Pons (tissue), 1 donor: ENCODE measurements around the gene C11orf91.
A peak's percentile ranks its signal among the peaks of the same experiment; 100 is the strongest.
"Not testable (repeated sequence)": the region's sequence is repeated elsewhere in the genome, so short reads cannot be mapped to it uniquely, and the experiment has no call there.

ENCODE experiments used
- DNase-seq: peaks from one replicate; pipeline ENCODE4 v3.0.0-alpha.2; 2016; ENCODE audit warnings: low spot score

The C11orf91 gene

DNA sequence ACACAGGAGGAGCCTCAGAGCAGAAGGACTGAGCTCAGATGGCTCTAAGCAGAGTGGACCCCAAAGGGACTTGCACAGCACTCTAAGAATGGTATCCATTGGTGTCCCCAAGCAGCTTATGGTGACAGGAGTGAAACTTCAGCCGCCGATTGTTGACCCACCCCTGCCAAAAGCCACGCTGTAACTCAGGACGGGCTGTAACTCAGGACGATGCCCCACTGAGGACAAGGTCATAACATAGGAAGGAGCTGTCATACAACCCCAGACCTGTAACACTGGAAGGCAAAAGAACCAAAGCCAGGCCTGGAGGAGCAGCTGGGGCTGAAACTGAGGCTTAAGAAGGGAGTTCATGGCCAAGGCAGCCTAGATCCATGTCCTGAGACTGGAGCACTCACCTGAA is 21.4 kb upstream of the C11orf91 start:
- DNase-seq: no peak

DNA sequence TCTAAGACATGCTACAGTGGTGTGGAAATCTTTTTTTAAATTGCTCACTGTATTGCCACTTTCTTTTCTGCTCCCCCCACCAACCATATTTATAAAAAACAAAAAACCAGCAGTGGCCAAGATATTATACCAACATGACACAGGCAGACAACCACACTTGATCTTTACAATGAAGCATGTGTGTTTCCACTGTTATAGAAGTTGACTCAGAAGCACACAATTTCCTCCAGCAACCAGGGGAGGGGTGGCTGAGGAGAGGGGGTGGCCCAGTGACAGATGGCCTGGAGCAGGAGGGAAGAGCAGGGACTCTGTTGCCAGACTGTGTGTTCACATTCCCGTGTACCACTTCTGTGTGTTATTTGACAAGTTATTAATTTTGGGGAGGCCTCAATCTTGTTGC is 20.8 kb upstream of the C11orf91 start:
- no peak for DNase-seq

DNA sequence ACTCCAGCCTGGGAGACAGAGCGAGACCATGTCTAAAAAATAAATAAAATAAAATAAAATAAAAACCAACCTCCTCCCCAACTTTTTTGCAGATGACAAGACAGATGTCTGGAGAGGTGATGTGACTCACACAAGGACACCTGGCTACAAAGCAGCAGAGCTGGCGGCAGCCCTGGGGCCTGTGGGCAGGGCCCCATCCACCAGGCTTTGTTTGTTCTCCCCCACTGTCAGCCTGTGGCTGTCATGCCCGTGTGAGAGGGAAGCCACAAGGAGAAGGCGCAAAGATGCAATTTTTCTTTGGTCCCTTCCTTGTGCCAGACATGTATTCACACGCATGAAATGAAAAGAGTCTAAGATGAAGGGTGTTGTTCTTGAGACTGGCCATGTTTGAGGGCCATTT is 19.0 kb upstream of the C11orf91 start:
- no peak for DNase-seq

DNA sequence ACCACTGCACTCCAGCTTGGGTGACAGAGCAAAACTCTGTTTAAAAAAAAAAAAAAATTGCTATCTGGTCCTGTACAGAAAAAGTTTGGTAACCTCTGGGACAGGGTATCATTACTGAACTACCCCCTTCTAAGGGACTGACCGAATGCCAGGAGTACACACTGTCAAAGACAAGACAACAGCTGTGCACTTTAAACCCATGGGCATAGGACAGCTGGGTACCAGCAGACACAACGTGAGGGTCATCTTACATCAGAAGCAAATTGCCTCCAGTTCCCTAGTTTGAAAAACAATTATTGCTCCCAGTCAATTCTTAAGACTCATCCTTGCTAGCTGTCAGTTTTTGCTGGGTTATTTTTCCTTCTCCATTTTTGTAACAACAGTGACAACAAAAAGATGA is 17.8 kb upstream of the C11orf91 start:
- no peak for DNase-seq

DNA sequence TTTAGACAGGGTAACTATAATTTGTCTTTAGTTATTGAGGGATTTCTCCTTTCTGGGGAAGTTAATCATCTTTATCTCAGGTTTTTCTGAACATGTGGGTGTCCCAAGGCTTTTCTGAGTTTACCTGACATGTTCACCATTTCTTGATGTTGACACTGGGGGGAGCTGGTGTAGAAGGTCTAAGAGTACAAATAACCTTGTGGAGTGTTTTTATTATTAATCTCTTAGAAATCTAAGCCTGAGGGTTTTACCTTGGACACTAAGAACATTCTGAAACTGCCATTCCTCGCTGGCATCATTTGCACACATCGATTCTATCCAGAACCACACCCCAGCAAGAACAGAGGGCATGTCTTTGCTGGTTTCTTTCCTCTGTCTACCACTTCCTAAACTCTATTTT is 15.6 kb upstream of the C11orf91 start:
- no peak for DNase-seq

DNA sequence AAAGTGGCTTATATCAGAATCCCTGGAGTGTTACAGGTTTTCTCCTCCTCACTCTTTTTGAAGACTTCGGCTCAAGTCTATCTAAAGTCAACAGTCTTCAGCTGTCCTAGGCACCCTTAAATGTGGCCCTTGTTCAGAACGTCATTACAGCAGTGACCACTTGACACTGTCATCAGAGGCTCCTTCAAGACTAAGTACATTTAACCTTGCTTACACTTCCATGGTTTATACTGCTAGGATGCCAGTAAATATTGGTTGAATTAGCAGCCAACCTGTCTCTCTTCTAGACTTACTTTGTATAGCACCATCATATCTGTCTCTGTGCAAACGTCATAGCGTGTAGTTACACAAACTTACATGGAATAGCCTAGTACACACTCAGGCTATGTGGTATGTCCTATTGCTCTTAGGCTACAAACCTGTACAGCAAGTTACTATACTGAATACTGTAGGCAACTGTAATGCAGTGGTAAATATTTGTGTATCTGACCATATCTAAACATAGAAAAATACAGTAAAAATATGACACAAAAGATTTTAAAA is 13.3 kb upstream of the C11orf91 start:
- no peak for DNase-seq

DNA sequence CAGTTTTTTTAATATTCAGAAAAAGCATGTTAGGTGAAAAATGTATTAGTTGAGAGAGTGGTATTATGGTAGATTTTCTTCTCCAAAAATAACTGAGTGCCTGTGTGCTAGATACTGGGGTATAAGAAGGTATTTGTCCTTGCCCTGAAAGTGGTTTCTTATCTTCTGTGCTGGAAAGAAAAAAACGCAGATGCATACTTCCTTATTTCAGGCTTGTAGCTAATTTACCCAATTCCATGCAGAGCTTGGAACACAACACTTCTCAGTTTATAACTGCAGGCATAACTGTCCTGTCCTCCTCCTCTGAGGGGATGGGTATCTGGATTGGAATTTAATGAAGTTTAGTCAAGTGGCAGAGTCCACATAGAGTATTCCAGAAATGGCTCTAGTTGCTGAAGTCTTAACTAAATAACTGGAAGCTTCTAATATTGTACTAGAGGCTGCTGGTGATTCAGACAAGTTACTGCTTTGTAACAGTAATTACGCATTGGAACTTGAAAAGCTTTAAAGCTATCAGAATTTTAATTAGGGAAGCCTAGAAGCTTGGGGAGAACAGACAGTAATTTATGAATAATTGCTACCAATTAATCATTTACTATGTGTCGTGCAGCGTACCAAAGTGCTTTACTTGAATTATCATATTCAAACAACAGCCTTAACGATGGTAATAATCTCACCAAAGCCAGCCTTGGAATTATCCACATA is 12.7 kb upstream of the C11orf91 start:
- no peak for DNase-seq

DNA sequence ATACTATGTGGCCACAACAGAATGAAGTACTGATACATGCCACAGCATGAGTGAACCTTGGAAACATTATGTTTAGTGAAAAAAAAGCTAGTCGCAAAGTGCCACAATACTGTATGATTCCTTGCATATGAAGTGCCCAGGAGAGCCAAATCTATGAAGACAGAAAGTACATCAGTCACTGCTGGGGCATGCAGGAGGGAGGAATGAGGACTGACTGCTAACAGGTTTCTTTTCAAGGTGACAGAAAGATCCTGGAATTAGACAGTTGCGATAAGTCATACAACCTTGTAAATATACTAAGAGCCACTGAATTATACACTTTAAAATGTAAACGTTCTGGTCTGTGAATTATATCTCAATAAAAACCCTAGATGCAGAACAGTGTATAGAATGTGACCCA is 11.8 kb upstream of the C11orf91 start:
- no peak for DNase-seq

DNA sequence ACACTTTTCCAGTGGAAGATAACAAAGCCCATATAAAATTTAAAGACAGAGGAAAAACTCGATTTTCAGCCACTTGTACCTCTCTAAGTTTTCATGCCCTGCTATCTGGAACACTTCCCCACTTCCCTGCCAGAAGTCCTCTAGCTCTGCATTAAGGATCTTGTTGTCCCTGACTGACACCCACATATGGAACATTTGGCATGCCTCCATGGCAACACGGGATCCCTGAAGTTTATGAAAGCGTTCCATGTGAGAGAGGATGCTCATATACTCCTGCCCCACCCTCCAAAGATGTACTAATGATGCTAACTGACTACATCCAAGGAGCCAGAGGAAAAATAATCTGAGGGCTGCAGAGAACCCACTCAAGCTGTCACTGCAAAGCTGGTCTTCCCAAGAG is 8.8 kb upstream of the C11orf91 start:
- DNase-seq: no peak

DNA sequence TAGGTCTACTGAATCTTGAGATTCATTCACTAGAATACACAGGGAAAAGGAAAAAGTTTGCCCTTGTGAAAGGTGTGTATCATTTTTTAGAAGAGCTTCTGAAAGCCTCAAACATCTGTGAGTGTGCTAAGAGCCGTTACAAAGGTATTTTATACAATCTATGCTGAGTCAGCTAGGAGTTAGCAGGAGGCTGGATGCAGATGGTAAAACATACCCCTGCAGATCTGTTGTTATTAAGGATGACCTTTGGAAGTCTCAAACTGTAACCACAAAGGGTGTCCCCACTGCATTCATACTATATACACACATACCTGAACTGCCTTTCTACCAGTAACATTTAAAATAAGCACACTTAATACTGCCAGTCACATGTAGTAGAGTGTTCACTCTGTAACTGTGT is 8.4 kb upstream of the C11orf91 start:
- DNase-seq: no peak

DNA sequence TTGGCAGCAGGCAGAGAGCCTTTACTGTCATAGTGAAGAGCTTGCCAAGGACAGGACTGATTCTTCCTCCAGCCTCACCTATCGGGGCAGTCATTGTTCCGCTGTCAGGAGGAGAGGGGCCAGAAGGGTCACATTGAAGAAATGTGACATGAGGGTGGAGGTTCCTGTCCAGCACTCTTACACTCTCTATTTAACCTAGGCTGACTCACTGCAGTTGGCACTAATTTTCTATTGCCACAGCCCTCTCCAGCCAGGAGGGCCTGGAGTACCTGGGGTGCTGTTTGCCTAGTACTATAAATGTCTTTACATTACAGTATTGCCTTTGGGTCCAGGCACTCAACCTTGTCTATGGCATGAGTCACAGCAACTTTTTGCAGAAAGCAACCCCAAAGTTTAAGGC is 7.2 kb upstream of the C11orf91 start:
- DNase-seq: not testable (repeated sequence)

DNA sequence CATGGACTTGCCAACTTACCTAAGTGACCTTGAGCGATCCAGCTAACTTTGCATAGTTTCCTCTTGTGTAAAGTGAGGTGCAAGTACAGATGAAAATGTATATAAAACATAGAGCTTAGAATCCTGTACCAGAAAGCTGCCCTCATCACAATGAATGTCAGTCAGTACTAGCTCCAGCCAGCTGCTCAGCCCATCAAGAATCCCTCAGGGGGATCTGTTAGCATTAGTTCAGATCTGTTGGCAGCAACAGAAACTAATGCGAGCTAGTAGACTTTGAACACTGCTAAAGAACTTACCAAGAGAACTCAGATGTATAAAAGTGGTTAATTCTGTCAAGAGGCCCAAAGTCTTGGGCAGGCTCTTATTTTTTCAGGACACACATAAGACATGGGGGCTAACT is 6.3 kb upstream of the C11orf91 start:
- DNase-seq: no peak

DNA sequence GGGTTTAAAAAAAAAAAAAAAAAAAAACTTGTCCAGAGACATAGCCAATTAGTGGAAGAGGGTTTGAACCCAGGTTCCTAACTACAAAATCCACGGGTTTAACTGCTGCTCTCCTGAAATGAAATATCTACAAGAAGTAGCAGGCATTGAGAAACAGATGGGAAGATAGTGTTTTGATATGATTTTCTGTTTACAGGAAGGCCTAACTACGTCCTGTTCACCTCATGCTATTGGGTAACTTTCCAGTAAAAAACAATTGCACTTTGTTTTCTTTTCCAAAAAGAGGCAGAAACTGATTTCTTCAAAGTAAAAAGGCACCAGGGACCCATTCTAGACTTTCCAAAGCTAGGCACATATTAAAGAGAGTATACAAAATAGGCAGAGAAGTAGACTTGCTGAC is 5.9 kb upstream of the C11orf91 start:
- DNase-seq: no peak

DNA sequence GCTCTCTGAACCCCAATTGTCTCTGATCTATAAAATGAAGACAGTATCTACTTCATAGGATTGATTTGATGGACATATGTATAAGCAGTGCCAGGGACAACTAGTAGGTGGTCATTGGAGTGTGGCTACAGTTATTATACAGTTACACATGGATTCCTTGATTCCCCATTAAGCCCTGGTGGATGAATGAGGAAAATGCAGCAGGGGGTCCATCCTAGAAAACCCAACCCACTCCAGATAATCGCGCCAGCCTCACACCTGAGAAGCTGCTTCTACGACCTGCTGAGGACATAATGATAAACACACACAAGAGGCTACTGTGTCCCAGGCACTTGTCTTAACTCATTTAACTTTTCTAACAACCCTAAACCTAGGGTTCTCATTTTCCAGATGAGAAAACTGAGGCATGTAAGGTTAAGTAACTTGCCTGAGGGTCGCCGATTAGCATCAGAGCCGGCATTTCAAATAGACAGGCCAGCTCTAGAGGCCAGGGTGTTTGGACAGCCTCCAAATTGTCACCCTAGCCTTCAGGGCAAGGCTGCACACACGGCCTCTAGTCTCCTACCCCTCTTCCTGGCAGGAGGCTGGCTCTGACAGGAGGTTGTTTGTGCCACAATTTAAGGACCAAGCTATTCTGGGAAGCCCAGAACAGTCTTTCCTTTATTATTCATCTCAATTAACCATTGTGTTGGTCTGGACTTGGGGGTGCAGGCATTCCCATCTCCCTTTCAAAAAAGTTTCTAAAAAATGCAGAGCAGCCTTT is 3.8 kb upstream of the C11orf91 start:
- DNase-seq: peak; percentile 87

DNA sequence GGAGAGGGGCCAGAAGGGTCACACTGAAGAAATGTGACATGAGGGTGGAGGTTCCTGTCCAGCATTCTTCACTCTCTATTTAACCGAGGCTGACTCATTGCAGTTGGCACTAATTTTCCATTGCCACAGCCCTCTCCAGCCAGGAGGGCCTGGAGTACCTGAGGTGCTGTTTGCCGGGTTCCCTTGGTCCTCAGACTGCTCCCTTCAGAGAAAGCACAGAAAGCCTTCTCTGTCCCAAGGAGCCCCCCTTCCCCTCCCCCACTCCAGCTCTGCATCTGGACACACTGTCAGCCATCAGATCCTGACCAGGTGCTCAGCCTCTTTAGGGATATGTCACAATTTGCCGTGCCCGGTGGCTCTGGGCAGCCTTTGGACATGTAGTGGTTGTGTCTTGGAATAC is 3.2 kb upstream of the C11orf91 start:
- DNase-seq: no peak

DNA sequence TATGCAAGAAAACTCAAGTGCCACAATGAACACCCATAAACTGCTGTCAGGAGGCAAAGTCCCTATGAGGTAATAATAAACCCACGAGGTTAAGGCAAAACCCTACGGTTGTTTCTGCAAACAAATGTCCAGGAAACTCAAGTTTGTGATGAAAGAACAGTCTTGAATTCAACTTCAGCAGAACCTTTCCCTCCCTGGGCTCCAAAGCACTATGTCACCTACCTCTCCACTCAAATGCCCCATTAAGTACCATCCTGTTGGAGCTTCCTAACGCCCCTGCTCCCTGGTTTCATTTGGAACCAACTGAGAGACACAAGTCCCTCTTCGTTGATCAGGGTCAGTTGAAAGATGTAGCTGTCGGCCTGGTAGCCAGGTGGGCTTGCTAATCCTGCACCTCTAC is 2.6 kb upstream of the C11orf91 start:
- DNase-seq: no peak

DNA sequence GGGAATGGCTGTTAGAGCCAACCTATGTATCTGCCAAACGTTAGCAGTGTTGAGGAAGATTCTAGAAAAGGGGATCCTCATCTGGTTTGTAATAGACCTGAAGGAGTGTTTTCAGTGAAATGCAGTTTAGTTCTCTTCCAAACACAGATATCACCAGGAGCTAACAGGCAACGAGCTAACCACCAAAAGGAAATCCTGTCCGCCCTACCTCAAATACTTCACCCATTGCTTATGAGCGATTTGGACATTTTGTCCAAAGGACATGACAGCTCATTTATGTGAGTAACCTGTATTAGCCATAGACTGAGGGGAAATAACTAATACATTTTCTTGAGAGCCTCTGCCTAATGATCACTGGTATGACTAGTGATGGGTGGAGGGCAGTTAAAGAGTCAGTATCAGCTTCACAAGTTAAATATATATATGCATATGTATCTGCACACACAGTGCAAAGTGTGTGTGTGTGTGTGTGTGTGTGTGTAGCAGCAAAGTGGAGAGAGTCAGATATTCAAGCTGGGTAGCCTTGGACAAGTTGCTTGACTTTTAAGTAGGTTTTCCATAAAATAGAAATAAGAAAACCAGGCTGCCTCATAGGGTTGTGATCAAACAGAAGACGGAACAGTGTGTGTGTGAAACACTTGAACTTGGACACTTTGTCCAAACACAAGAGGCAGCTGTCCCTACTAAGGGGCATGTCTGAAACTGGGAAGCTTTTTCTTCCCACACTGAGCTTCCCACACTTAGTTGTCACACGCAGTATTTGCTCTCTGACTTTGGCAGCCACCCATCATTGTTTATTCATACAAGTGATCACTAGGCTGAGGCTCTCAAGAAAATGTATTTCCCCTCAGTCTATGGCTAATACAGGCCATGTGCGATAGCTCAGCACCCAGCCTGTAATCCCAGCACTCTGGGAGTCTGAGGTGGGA is 940 bp upstream of the C11orf91 start:
- peak; percentile 97 for DNase-seq

DNA sequence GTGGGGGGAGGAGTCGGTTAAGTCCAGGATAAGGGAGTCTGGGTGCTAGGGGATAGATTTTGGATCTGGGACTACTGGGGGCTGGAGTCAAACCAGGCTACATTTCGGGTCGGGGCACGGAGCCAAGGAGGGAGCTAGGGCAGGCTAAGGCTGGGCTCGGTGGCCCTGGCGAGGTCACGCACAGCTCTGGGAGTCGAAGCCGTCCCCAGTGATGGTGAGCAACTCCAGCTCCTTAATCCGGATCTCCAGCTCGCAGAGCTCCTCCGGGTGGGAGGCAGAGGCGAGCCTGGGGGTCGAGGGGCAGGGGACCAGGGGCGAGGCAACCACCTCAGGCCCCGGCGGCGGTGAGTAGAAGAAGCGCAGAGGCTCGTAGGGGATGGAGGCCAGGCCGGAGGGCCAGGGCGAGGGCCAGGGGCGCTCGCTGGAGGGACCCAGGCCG is 544 bp downstream of the C11orf91 start:
- DNase-seq: no peak

DNA sequence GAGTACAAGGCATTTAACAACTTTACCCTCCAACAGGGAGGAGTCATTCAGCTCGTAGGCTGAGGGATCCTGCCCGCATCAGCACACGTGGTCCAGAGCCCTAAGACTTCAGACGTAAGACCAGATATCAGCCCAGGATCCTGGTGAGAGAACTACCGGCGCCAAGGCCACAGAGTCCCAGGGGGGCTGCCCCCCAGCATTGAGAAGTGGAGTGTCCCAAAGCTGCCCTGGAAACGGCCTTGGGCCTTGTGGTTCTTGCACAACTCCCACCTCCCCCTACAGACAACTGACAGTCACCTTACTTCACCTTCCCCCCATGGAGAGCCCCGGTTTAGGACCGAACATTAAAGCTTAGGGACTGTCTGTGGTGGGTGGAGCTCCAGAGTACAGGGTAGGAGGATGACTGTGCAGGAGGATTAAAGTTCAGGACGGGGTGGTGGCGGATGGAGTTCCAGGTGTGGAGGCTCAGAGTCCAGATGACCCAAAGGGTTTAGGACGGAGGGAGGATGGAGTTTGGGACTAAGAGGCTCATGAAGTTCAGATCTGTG is 1.0 kb downstream of the C11orf91 start:
- DNase-seq: no peak

DNA sequence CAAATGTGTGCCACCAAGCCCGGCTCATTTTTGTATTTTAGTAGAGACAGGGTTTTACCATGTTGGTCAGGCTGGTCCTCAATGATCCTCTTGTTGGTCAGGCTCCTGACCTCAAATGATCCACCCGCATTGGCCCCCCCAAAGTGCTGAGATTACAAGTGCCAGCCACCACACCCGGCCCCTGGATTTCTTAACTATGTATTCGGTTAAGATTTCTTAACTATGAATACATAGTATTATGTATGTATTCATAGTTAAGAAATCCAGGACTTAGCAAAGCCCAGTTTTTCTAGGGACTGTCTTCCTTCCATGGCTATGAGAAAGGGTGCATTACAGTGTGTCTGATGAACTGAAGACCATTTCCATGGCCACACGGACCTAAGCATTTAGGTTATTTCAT is 1.7 kb downstream of the C11orf91 start:
- DNase-seq: no peak

DNA sequence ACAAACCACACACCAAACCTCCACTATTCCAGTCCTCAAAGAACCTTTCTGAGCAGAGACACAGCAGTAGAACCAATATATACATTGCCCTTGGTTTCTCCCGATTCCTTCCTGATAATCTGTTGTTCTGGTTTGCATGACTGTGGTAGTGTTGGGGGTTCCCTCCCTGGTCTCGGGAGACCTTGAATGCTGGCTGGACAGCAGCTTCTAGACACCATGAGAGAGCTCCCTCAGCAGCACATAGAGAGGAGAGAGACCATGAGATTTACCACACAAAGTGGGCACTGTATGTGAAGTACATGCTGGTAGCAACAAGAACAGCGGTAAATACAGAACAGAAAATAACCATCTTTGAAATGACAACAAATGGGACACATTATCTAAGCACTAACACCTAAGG is 2.6 kb downstream of the C11orf91 start:
- peak; percentile 49 for DNase-seq
